Activated CD4-positive, alpha-beta T cell treated with anti-CD3 and anti-CD28 coated beads, Interleukin-2, amount 50 U/mL, for 16 hours (primary cell): ENCODE measurements around the gene VEGFC.

Experiments used
- DNase-seq: peaks from one replicate; pipeline ENCODE4 v3.0.0-alpha.2; 2020

Gene VEGFC

GRCh38 chr4:176795441-176795840, 2.7 kb upstream of the VEGFC start:
- no peak for DNase-seq

GRCh38 chr4:176794651-176795050, 1.9 kb upstream of the VEGFC start:
- no peak for DNase-seq

- DNase-seq, result no peak
These were observed 1.4 kb upstream of the VEGFC start for GRCh38 chr4:176794151-176794550.

GRCh38 chr4:176793060-176793605, 411 bp upstream of the VEGFC start:
- no peak for DNase-seq

- no peak for DNase-seq
These were observed 964 bp downstream of the VEGFC start for GRCh38 chr4:176791591-176792325.

- DNase-seq, result no peak
These were observed 2.3 kb downstream of the VEGFC start for GRCh38 chr4:176790398-176790797.

GRCh38 chr4:176789955-176790354, 2.8 kb downstream of the VEGFC start:
- DNase-seq, result peak; percentile 42

GRCh38 chr4:176788971-176789370, 3.8 kb downstream of the VEGFC start:
- no peak for DNase-seq

GRCh38 chr4:176788248-176788647, 4.5 kb downstream of the VEGFC start:
- no peak for DNase-seq

GRCh38 chr4:176784816-176785215, 7.9 kb downstream of the VEGFC start:
- no peak for DNase-seq

GRCh38 chr4:176782794-176783193, 9.9 kb downstream of the VEGFC start:
- DNase-seq, result no peak

GRCh38 chr4:176782191-176782590, 10.5 kb downstream of the VEGFC start:
- DNase-seq, result no peak

GRCh38 chr4:176781739-176782100, 11.0 kb downstream of the VEGFC start:
- no peak for DNase-seq

GRCh38 chr4:176780995-176781738, 11.6 kb downstream of the VEGFC start:
- DNase-seq, result no peak

GRCh38 chr4:176779421-176779820, 13.3 kb downstream of the VEGFC start:
- no peak for DNase-seq

GRCh38 chr4:176778491-176778890, 14.2 kb downstream of the VEGFC start:
- DNase-seq, result no peak

- no peak for DNase-seq
These were observed 14.7 kb downstream of the VEGFC start for GRCh38 chr4:176778063-176778462.

- no peak for DNase-seq
These were observed 17.4 kb downstream of the VEGFC start for GRCh38 chr4:176775338-176775737.

GRCh38 chr4:176774852-176775251, 17.9 kb downstream of the VEGFC start:
- DNase-seq, result no peak

GRCh38 chr4:176769514-176769913, 23.2 kb downstream of the VEGFC start:
- no peak for DNase-seq

GRCh38 chr4:176767183-176767582, 25.5 kb downstream of the VEGFC start:
- DNase-seq, result no peak

GRCh38 chr4:176762661-176763308, 29.9 kb downstream of the VEGFC start:
- DNase-seq, result no peak

GRCh38 chr4:176761872-176762271, 30.9 kb downstream of the VEGFC start:
- DNase-seq, result no peak

- no peak for DNase-seq
These were observed 32.3 kb downstream of the VEGFC start for GRCh38 chr4:176760471-176760870.
